ENCODE data around the gene VPS37D.
"Not testable (repeated sequence)": the region's sequence is repeated elsewhere in the genome, so short reads cannot be mapped to it uniquely, and the experiment has no call there.

The VPS37D gene

GRCh38 chr7:73667344-73668102 is at the start of gene VPS37D:
VPS37D (plus strand) TSS chr7:73667831; CDS start chr7:73667959, 128 bp downstream.
- DNase-seq: peak; percentile 74

- DNase-seq: no peak
Observed at GRCh38 chr7:73618538-73618937, 49.1 kb upstream of the VPS37D start.

- not testable (repeated sequence) for DNase-seq
Observed at GRCh38 chr7:73619394-73619793, 48.2 kb upstream of the VPS37D start.

GRCh38 chr7:73621168-73622063 is 46.2 kb upstream of the VPS37D start:
- DNase-seq: no peak

GRCh38 chr7:73622527-73622908 is 45.1 kb upstream of the VPS37D start:
- DNase-seq: no peak

GRCh38 chr7:73622909-73623797 is 44.5 kb upstream of the VPS37D start:
- DNase-seq: no peak

- peak; percentile 71 for DNase-seq
Observed at GRCh38 chr7:73623798-73624668, 43.6 kb upstream of the VPS37D start, which contains the start of gene MLXIPL. MLXIPL (minus strand) TSS chr7:73624522; CDS start chr7:73624492, 30 bp downstream.

GRCh38 chr7:73624669-73625001 is 43.0 kb upstream of the VPS37D start:
- no peak for DNase-seq

- DNase-seq: no peak
Observed at GRCh38 chr7:73625276-73625675, 42.4 kb upstream of the VPS37D start.

- no peak for DNase-seq
Observed at GRCh38 chr7:73626814-73627213, 40.8 kb upstream of the VPS37D start.

- no peak for DNase-seq
Observed at GRCh38 chr7:73628504-73628903, 39.1 kb upstream of the VPS37D start.

GRCh38 chr7:73631558-73631957 is 36.1 kb upstream of the VPS37D start:
- DNase-seq: no peak

- DNase-seq: no peak
Observed at GRCh38 chr7:73633323-73633722, 34.3 kb upstream of the VPS37D start.

- DNase-seq: no peak
Observed at GRCh38 chr7:73633844-73634243, 33.8 kb upstream of the VPS37D start.

- no peak for DNase-seq
Observed at GRCh38 chr7:73635428-73636200, 32.0 kb upstream of the VPS37D start.

GRCh38 chr7:73638911-73639310 is 28.7 kb upstream of the VPS37D start:
- no peak for DNase-seq

- no peak for DNase-seq
Observed at GRCh38 chr7:73642834-73643233, 24.8 kb upstream of the VPS37D start.

- no peak for DNase-seq
Observed at GRCh38 chr7:73644688-73645286, 22.8 kb upstream of the VPS37D start.

GRCh38 chr7:73645643-73646174 is 21.9 kb upstream of the VPS37D start:
- no peak for DNase-seq

Data from DMS153 (cell line).